GM19328 (cell line): Measurements from ENCODE around the gene RAB40C.

Experiments
- ATAC-seq: cut with Tn5 transposase; IDR thresholded peaks from one replicate; pipeline ENCODE4 v1.9.1; 2021; ENCODE audit warnings: mild to moderate bottlenecking, moderate library complexity; ENCODE audit not compliant: unreplicated experiment

RAB40C gene

GRCh38 chr16:574021-574760, 15.7 kb upstream of the RAB40C start:
- no peak for ATAC-seq

GRCh38 chr16:575354-576196, 14.3 kb upstream of the RAB40C start:
- no peak for ATAC-seq

GRCh38 chr16:576197-576822, 13.6 kb upstream of the RAB40C start:
- ATAC-seq, result no peak

GRCh38 chr16:576823-577201, 13.1 kb upstream of the RAB40C start:
- no peak for ATAC-seq

- no peak for ATAC-seq
Measured at GRCh38 chr16:577796-578195, 12.1 kb upstream of the RAB40C start.

- no peak for ATAC-seq
Measured at GRCh38 chr16:578232-578869, 11.5 kb upstream of the RAB40C start.

GRCh38 chr16:578870-579405, 10.9 kb upstream of the RAB40C start:
- ATAC-seq, result no peak

GRCh38 chr16:580141-580945, 9.5 kb upstream of the RAB40C start:
- ATAC-seq, result no peak

GRCh38 chr16:580946-581498, 8.8 kb upstream of the RAB40C start:
- no peak for ATAC-seq

GRCh38 chr16:582218-582613, 7.7 kb upstream of the RAB40C start:
- no peak for ATAC-seq

- no peak for ATAC-seq
Measured at GRCh38 chr16:582614-583331, 7.1 kb upstream of the RAB40C start.

GRCh38 chr16:583470-583814, 6.4 kb upstream of the RAB40C start:
- ATAC-seq, result no peak

- ATAC-seq, result no peak
Measured at GRCh38 chr16:583815-584591, 5.9 kb upstream of the RAB40C start.

GRCh38 chr16:585351-585750, 4.5 kb upstream of the RAB40C start:
- ATAC-seq, result no peak

GRCh38 chr16:586047-586644, 3.7 kb upstream of the RAB40C start:
- ATAC-seq, result no peak

GRCh38 chr16:586645-587590, 2.9 kb upstream of the RAB40C start:
- ATAC-seq, result no peak

- ATAC-seq, result peak; percentile 4
Measured at GRCh38 chr16:588639-588888, 1.3 kb upstream of the RAB40C start.
